Measurements from ENCODE around the gene ELP2.

DNA sequence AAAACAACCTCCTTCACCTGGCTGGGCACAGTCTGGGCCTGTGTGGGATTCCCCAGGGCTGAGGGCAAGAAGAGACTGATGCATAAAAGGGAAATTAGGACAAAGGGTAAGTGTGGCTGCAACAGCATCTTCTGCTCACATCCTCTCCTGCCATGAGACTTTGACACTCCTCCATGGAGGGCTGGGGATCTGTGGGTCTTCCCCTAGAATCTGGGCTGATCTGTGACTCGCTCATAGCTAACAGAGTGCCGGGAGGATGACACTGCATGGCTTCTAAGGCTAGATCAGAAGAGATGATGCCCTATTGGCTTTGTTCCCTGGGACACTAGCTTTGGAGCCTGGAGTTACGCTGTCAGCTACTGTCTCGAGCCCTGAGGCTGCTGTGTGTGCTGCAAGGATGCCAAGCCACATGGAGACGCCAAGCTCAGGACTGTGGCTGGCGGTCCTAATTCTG lies 81.9 kb downstream of the ELP2 start:
- TF ChIP-seq CTCF (IDR thresholded peaks at IDR 0.05; ENCODE audit: poor library complexity) (no peak), EZH2 (IDR thresholded peaks at IDR 0.05; ENCODE audit: borderline replicate concordance) (no peak)

All from hepatocyte (in vitro differentiated cells).